HCT116 (cell line): ENCODE results near the gene GDPD5. TPM values are rescaled to one million over a fixed set of nuclear protein-coding genes. Genes with fewer than 3 reads are reported as not detected.

ENCODE experiments used
- ATAC-seq: fragments of 200-7000 bp; cut with Tn5 transposase; 2 replicates; pipeline ENCODE4 v1.9.1; 2020; ENCODE audit warnings: mild to moderate bottlenecking, moderate library complexity
- BruUV-seq: library from RNA; stranded (reverse); fragments of 400-500 nt; replicated peaks from 2 replicates; lab custom pipeline; 2021; lab: Mats Ljungman, UMichigan
- CTCF ChIA-PET: fragments of 300-600 bp; sonication (Branson Sonifier 250); formaldehyde crosslinking; loops from one replicate; lab custom pipeline; 2021; ENCODE audit warnings: antibody characterized with exemption; lab: Charles Lee
- POLR2A ChIA-PET: fragments of 300-600, 350-600 bp; sonication (Branson Sonifier 250); formaldehyde crosslinking; loops from one replicate; lab custom pipeline; 2021; ENCODE audit warnings: antibody characterized with exemption; lab: Charles Lee
- RAD21 ChIA-PET, 2 experiments: fragments of 300-600 bp; sonication (Branson Sonifier 250); formaldehyde crosslinking; loops; one replicate each; lab custom pipeline; 2023; ENCODE audit warnings: low total read pairs in 2 of 2; ENCODE audit not compliant: uncharacterized antibody in 2 of 2, unreplicated experiment in 2 of 2, low non-redundant PET in 1 of 2; lab: Charles Lee
- DNase-seq: peaks from one replicate; pipeline ENCODE4 v3.0.0-alpha.2; 2010; ENCODE audit warnings: low read depth, low spot score
- H2AFZ ChIP-seq: fragments of 200-600 bp; shearing (Covaris generic), sonication (generic); 2 replicates; pipeline ENCODE4 v1.6.1; 2017; ENCODE audit warnings: low read depth, mixed run types, mixed read lengths, antibody characterized with exemption, low read length; ENCODE audit not compliant: poor library complexity, severe bottlenecking
- H3K27ac ChIP-seq: 2 replicates; pipeline ENCODE4 v1.5.1; 2012; ENCODE audit warnings: low read depth, low read length
- H3K27me3 ChIP-seq: fragments of 200-600 bp; sonication (generic); 2 replicates; pipeline ENCODE4 v1.6.1; 2016; ENCODE audit warnings: mixed run types, low read length, mixed read lengths; ENCODE audit not compliant: insufficient read depth
- H3K36me3 ChIP-seq, 2 experiments: fragments of 200-500 bp in 1 of 2; fragments of 200-600 bp in 1 of 2; sonication (Bioruptor generic) in 1 of 2; sonication (generic) in 1 of 2; 2 replicates each; pipeline versions ENCODE4 v1.5.1 to v1.6.1; 2014 to 2016; ENCODE audit warnings: low read length in 2 of 2, inconsistent platforms in 1 of 2, mixed read lengths in 1 of 2, mixed run types in 1 of 2; ENCODE audit not compliant: insufficient read depth in 2 of 2, control insufficient read depth in 1 of 2
- H3K4me1 ChIP-seq, 2 experiments: fragments of 200-600 bp in 1 of 2; sonication (generic) in 1 of 2; 2 replicates each; pipeline versions ENCODE4 v1.5.1 to v1.6.1; 2012 to 2017; ENCODE audit warnings: low read length in 2 of 2, inconsistent platforms in 1 of 2, mild to moderate bottlenecking in 1 of 2, mixed read lengths in 1 of 2, mixed run types in 1 of 2, moderate library complexity in 1 of 2; ENCODE audit not compliant: insufficient read depth in 2 of 2, control insufficient read depth in 1 of 2
- H3K4me2 ChIP-seq: fragments of 200-600 bp; sonication (generic); 2 replicates; pipeline ENCODE4 v1.6.1; 2017; ENCODE audit warnings: mixed run types, low read length, mixed read lengths
- H3K4me3 ChIP-seq, 2 experiments: fragments of 200-600 bp in 1 of 2; sonication (generic) in 1 of 2; replicated peaks in 1 of 2; 2 replicates each; pipeline ENCODE4 v1.5.1; 2011 to 2016; ENCODE audit warnings: low read length in 2 of 2, control low read depth in 1 of 2, low read depth in 1 of 2, mild to moderate bottlenecking in 1 of 2, mixed read lengths in 1 of 2, mixed run types in 1 of 2
- H3K79me2 ChIP-seq: fragments of 200-600 bp; sonication (generic); 2 replicates; pipeline ENCODE4 v1.6.1; 2017; ENCODE audit warnings: mild to moderate bottlenecking, mixed run types, low read length, moderate library complexity, mixed read lengths; ENCODE audit not compliant: insufficient read depth
- H3K9ac ChIP-seq: fragments of 200-600 bp; sonication (generic); 2 replicates; pipeline ENCODE4 v1.6.1; 2016; ENCODE audit warnings: low read length, mixed read lengths
- H3K9me2 ChIP-seq: fragments of 200-600 bp; sonication (generic), shearing (Covaris generic); 2 replicates; pipeline ENCODE4 v1.6.1; 2017; ENCODE audit warnings: mixed run types, mild to moderate bottlenecking, moderate library complexity; ENCODE audit not compliant: insufficient read depth
- H3K9me3 ChIP-seq, 2 experiments: fragments of 200-500 bp in 1 of 2; fragments of 200-600 bp in 1 of 2; sonication (Bioruptor generic) in 1 of 2; sonication (generic) in 1 of 2; 2 replicates each; pipeline ENCODE4 v1.6.1; 2014 to 2017; ENCODE audit warnings: low read length in 2 of 2, mixed read lengths in 2 of 2, inconsistent platforms in 1 of 2, low read depth in 1 of 2, mild to moderate bottlenecking in 1 of 2, mixed run types in 1 of 2, moderate library complexity in 1 of 2; ENCODE audit not compliant: control insufficient read depth in 1 of 2, insufficient read depth in 1 of 2
- H4K20me1 ChIP-seq: fragments of 200-600 bp; sonication (generic), shearing (Covaris generic); 2 replicates; pipeline ENCODE4 v1.6.1; 2017; ENCODE audit warnings: mixed run types, mild to moderate bottlenecking, moderate library complexity; ENCODE audit not compliant: insufficient read depth
- CBX3 ChIP-seq: IDR thresholded peaks from 2 replicates; pipeline ENCODE4 v1.6.1; 2012; ENCODE audit warnings: low read depth
- CEBPB ChIP-seq: IDR thresholded peaks from 2 replicates; pipeline ENCODE4 v1.6.1; 2012; ENCODE audit warnings: low read depth
- ELF1 ChIP-seq: IDR thresholded peaks from 2 replicates; pipeline ENCODE4 v1.6.1; 2012; ENCODE audit warnings: low read depth, borderline replicate concordance
- EZH2 ChIP-seq: fragments of 200-600 bp; sonication (generic); IDR thresholded peaks from 2 replicates; pipeline ENCODE4 v1.6.1; 2017; ENCODE audit warnings: antibody characterized with exemption, mixed run types
- EZH2phosphoT487 ChIP-seq: fragments of 200-600 bp; IDR thresholded peaks from 2 replicates; pipeline ENCODE4 v1.6.1; 2018; ENCODE audit warnings: antibody characterized with exemption, borderline replicate concordance
- FOSL1 ChIP-seq: IDR thresholded peaks from 2 replicates; pipeline ENCODE4 v1.6.1; 2012; ENCODE audit warnings: low read depth
- POLR2A ChIP-seq: IDR thresholded peaks from 2 replicates; pipeline ENCODE4 v1.7.0; 2011; ENCODE audit warnings: borderline replicate concordance; ENCODE audit not compliant: insufficient read depth, insufficient read length; ENCODE audit errors: extremely low read depth
- POLR2AphosphoS5 ChIP-seq: IDR thresholded peaks from 2 replicates; pipeline ENCODE4 v1.6.1; 2011; ENCODE audit warnings: mild to moderate bottlenecking, low read depth, low read length, moderate library complexity
- RAD21 ChIP-seq: IDR thresholded peaks from 2 replicates; pipeline ENCODE4 v1.6.1; 2012; ENCODE audit warnings: low read depth, mild to moderate bottlenecking
- SIN3A ChIP-seq: IDR thresholded peaks from 2 replicates; pipeline ENCODE4 v1.6.1; 2012; ENCODE audit warnings: low read depth
- SP1 ChIP-seq: IDR thresholded peaks from 2 replicates; pipeline ENCODE4 v1.6.1; 2012; ENCODE audit warnings: low read depth
- SRF ChIP-seq: IDR thresholded peaks from 2 replicates; pipeline ENCODE4 v1.6.1; 2012; ENCODE audit warnings: low read depth
- TCF7L2 ChIP-seq: IDR thresholded peaks from 2 replicates; pipeline ENCODE4 v1.7.0; 2011; ENCODE audit warnings: borderline replicate concordance, inconsistent platforms; ENCODE audit not compliant: insufficient read depth, insufficient read length; ENCODE audit errors: extremely low read depth
- YY1 ChIP-seq: IDR thresholded peaks from 2 replicates; pipeline ENCODE4 v1.6.1; 2011; ENCODE audit warnings: low read length, low read depth, moderate library complexity, mild to moderate bottlenecking; ENCODE audit not compliant: insufficient replicate concordance; ENCODE audit errors: extremely low read depth
- ZFX ChIP-seq: fragments of 450-650 bp; IDR thresholded peaks from 2 replicates; pipeline ENCODE4 v1.6.1; 2017
- ZNF274 ChIP-seq: fragments of 200-500 bp; sonication (Bioruptor generic); IDR thresholded peaks from 2 replicates; pipeline ENCODE4 v1.6.1; 2014; ENCODE audit warnings: mild to moderate bottlenecking, low read depth, low read length, inconsistent platforms
- intact Hi-C: fragments of 100-400 bp; cut with micrococcal nuclease; formaldehyde crosslinking; loops from 2 replicates; pipeline ENCODE4 v1.10.0; 2022
- total RNA-seq: library from RNA; stranded (reverse); gene quantifications from one replicate; pipeline ENCODE4 v1.2.1, GENCODE V29; 2021; ENCODE audit not compliant: unreplicated experiment
- TF ChIP-seq, protein P1 (sequence below): IDR thresholded peaks from 2 replicates; pipeline ENCODE4 v1.6.1; 2012
- TF ChIP-seq, protein P2 (sequence below): IDR thresholded peaks from 2 replicates; pipeline ENCODE4 v1.6.1; 2011; ENCODE audit warnings: mild to moderate bottlenecking, low read length, moderate library complexity; ENCODE audit not compliant: insufficient replicate concordance; ENCODE audit errors: extremely low read depth
- TF ChIP-seq, protein P3 (sequence below), 3 experiments: fragments of 200-600 bp in 1 of 3; sonication (generic) in 1 of 3; IDR thresholded peaks in 2 of 3; conservative IDR thresholded peaks in 1 of 3; 2 replicates each; pipeline ENCODE4 v1.5.1; 2012 to 2017; ENCODE audit warnings: low read depth in 2 of 3, low read length in 2 of 3, antibody characterized with exemption in 1 of 3, borderline replicate concordance in 1 of 3, control low read depth in 1 of 3, mild to moderate bottlenecking in 1 of 3, mixed read lengths in 1 of 3, mixed run types in 1 of 3, moderate library complexity in 1 of 3; ENCODE audit not compliant: insufficient read depth in 1 of 3

GDPD5 gene
- total RNA-seq, 1 experiment from 2014 or later: 27.5 TPM

DNA sequence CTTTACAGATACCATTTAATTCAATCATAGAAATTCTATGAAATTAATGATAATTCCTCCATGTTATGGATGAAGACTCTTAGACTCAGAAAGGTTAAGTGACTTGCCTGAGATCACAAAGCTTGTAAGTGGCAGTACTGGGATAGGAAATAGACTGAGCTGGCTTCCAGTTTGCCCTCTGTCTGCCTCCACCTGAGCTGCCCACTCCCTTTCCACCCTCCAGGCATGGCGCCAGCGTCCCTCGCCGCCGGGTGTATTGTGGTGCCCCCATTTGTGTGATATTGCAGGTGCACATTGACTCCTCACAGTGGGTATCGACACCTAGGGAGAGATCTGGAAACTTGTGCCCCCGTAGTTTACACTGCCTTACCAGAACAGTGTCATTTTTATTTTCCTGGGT, 135.8 kb downstream of the GDPD5 start:
- POLR2A ChIA-PET: interaction anchor here (0.7 kb wide), 1 partner anchor 9 kb away, joined by 3 read pairs; no protein-coding TSS in a partner anchor
- intact Hi-C loops: loop anchor here (5.0 kb wide), 2 partner anchors 57 to 477 kb away; no protein-coding TSS in a partner anchor

More for the DNA sequence above, 135.8 kb downstream of the GDPD5 start:
- BruUV-seq: no TSS peak
- DNase-seq (no peak), ATAC-seq (no peak)
- Histone ChIP-seq H3K4me3 (no peak overlapping the region), H3K36me3 (no peaks in the 10 kb centered on the region), H3K9ac (no peak overlapping the region), H3K4me2 (no peak overlapping the region), H3K9me2 (no peaks in the 10 kb centered on the region), H3K27me3 (no peaks in the 10 kb centered on the region), H3K79me2 (no peaks in the 10 kb centered on the region), H2AFZ (no peak overlapping the region), H4K20me1 (no peaks in the 10 kb centered on the region), H3K4me1 (peaks cover 21 to 39% of the 10 kb centered on the region in 2 experiments), H3K9me3 (no peaks in the 10 kb centered on the region), H3K27ac (no peak overlapping the region)
- ChIA-PET RAD21 (no interaction called here), CTCF (interaction anchor here (2.7 kb wide), 1 partner anchor 143 kb away, joined by 36 read pairs; no protein-coding TSS in a partner anchor)
- TF ChIP-seq SRF: no peak
- TF ChIP-seq CBX3: no peak
- TF ChIP-seq YY1: no peak
- TF ChIP-seq POLR2AphosphoS5: no peak
- TF ChIP-seq SP1: no peak
- TF ChIP-seq, protein P1, sequence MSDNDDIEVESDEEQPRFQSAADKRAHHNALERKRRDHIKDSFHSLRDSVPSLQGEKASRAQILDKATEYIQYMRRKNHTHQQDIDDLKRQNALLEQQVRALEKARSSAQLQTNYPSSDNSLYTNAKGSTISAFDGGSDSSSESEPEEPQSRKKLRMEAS: no peak
- no peak for TF ChIP-seq EZH2
- TF ChIP-seq ELF1: no peak
- TF ChIP-seq RAD21: no peak
- no peak for TF ChIP-seq EZH2phosphoT487
- no peak for TF ChIP-seq FOSL1
- TF ChIP-seq ZNF274: no peak
- TF ChIP-seq SIN3A: no peak
- no peak for TF ChIP-seq ZFX
- TF ChIP-seq, protein P2, sequence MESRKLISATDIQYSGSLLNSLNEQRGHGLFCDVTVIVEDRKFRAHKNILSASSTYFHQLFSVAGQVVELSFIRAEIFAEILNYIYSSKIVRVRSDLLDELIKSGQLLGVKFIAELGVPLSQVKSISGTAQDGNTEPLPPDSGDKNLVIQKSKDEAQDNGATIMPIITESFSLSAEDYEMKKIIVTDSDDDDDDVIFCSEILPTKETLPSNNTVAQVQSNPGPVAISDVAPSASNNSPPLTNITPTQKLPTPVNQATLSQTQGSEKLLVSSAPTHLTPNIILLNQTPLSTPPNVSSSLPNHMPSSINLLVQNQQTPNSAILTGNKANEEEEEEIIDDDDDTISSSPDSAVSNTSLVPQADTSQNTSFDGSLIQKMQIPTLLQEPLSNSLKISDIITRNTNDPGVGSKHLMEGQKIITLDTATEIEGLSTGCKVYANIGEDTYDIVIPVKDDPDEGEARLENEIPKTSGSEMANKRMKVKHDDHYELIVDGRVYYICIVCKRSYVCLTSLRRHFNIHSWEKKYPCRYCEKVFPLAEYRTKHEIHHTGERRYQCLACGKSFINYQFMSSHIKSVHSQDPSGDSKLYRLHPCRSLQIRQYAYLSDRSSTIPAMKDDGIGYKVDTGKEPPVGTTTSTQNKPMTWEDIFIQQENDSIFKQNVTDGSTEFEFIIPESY: no peak
- no peak for TF ChIP-seq TCF7L2
- TF ChIP-seq POLR2A: no peak
- TF ChIP-seq, protein P3, sequence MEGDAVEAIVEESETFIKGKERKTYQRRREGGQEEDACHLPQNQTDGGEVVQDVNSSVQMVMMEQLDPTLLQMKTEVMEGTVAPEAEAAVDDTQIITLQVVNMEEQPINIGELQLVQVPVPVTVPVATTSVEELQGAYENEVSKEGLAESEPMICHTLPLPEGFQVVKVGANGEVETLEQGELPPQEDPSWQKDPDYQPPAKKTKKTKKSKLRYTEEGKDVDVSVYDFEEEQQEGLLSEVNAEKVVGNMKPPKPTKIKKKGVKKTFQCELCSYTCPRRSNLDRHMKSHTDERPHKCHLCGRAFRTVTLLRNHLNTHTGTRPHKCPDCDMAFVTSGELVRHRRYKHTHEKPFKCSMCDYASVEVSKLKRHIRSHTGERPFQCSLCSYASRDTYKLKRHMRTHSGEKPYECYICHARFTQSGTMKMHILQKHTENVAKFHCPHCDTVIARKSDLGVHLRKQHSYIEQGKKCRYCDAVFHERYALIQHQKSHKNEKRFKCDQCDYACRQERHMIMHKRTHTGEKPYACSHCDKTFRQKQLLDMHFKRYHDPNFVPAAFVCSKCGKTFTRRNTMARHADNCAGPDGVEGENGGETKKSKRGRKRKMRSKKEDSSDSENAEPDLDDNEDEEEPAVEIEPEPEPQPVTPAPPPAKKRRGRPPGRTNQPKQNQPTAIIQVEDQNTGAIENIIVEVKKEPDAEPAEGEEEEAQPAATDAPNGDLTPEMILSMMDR (IDR thresholded peaks at IDR 0.05 in 2 of 3, conservative IDR thresholded peaks at IDR 0.05 in 1 of 3; ENCODE audit: borderline replicate concordance in 1 of 3, insufficient read depth in 1 of 3, low read depth in 2 of 3, low read length in 2 of 3): no peak
- TF ChIP-seq CEBPB: no peak
